Activated T-helper 9 cell treated with anti-CD3 and anti-CD28 coated beads, Interleukin-2, amount 50 U/mL, for 16 hours (primary cell): Measurements from ENCODE around the gene FADS6.

Experiments used
- DNase-seq: peaks from one replicate; pipeline ENCODE4 v3.0.0-alpha.2; 2020; ENCODE audit warnings: low read depth

The FADS6 gene

GRCh38 chr17:74853669-74854068 is 39.8 kb downstream of the FADS6 start:
- no peak for DNase-seq

DNA sequence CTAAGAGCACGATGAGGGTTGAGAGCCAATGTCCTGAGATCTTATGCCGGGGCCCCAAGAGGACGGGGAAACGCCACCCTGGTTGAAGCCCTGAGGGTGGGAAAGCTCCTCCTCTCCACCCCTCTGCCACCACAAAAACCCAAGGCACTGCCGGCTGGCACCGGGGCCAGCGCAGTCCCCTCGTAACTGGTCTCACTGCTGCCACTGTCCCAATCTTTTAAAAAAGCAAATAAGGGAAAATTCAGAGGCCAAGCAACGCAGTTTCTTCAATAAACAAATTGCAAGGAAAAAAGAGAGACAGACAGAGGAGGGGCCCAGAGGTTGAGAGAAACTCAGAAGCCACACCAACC is 40.4 kb downstream of the FADS6 start:
- DNase-seq: no peak

DNA sequence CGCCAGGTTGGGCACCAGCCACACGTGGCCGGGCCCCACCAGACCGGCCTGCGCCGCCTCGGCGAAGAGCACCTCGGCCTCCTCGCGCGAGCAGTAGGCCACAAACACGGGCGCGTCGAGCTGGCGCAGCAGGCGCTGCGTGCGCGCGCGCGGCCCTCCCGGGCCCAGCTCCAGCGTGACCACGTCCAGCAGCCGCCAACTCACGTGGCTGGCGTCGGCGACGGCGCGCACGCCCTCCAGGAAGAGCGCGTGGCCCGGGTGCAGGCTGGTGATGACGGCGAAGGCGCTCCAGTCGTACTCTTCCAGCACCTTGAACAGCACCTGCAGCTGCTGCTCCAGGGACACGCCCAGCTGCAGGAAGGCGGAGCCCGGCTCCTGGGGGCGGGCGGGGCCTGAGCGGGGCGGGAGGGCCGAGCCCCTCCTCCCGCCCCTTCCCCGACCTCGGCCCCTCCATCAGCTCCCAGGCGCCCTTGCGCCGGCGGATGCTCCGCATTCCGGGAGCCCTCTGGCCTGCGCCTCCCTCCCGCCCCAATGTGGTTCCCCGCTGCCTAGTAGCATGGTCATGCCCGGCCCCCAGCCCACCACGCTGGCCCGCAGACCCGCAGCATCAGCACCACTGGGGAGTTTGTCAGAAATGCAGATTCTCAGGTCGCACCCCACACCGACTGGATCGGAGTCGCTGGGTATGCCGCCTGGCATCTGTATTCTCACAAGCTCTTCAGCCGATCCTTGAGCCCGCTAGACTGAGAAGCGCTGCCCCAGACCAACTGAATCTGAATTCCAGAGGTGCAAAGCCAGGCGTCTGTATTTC is 41.0 kb downstream of the FADS6 start:
- peak; percentile 47 for DNase-seq

DNA sequence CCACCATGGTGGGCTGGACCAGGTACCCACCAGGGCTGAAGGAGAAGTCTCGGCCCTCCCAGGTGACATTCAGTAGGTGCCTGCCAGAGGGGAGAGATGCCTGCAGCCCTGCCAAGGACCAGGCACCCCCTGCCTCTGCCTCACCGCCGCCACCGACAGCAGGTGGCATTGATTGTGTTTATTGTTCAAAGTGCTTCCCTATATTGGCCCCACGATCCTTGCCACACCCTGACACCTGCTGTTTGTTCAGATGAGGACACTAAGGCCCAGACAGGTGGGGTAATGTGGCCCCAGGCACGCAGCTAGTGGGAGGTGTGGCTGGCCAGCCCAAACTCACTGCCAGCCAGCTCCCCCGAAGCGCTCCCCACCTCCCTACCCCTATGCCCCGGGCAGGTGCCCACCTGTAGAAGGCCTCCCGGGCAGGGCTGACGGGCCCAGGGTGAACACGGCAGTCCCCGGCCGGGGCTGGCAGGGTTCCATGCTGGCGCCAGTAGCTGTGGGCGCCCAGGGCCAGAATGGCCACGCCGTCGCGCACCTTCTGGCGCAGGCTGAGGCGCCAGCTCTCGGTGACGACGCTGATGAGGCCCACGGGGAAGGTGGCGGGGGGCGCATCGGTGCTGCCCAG is 41.7 kb downstream of the FADS6 start:
- DNase-seq: no peak

GRCh38 chr17:74850914-74851313 is 42.5 kb downstream of the FADS6 start:
- no peak for DNase-seq

DNA sequence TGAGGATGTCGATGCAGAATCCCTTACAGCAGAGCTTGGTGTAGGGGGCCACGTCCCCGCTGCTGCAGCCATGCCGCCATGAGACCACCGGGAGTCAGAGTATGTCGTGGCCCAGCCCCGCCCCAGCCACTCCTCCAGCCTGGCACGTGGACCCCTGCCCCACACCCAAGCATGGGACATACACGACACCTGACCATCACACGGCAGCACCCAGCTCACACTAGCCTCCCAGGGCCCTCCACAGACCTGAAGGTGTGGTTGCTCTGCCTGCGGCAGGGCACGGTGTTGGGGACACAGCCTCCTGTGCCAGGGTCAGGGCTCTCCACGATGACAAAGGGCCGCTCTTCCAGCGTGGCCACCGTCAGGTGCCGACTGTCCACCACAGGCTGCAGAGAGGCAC is 43.1 kb downstream of the FADS6 start:
- no peak for DNase-seq

GRCh38 chr17:74848656-74849399 is 44.6 kb downstream of the FADS6 start:
- DNase-seq: no peak

DNA sequence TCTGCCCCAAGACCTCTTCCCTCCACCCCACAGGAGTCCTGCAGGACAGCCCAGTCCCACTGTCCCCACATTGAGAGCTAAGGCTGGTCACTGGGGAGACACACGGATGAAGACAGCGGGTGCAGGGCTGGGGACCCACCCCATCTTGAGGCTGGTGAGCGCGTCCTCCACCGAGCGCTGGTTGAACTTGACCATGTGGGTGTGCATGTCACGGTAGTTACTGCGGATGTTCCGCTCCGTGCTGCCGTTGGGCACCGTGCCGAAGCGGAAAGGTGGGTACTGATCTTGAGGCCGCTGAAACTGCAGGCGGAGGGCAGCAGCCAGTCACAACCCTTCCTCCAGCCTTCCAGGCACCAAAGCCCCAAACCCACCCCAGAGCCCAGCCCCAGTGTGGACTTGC is 46.8 kb downstream of the FADS6 start:
- DNase-seq: no peak

- DNase-seq: no peak
Measured at GRCh38 chr17:74843352-74843627, 50.1 kb downstream of the FADS6 start.

DNA sequence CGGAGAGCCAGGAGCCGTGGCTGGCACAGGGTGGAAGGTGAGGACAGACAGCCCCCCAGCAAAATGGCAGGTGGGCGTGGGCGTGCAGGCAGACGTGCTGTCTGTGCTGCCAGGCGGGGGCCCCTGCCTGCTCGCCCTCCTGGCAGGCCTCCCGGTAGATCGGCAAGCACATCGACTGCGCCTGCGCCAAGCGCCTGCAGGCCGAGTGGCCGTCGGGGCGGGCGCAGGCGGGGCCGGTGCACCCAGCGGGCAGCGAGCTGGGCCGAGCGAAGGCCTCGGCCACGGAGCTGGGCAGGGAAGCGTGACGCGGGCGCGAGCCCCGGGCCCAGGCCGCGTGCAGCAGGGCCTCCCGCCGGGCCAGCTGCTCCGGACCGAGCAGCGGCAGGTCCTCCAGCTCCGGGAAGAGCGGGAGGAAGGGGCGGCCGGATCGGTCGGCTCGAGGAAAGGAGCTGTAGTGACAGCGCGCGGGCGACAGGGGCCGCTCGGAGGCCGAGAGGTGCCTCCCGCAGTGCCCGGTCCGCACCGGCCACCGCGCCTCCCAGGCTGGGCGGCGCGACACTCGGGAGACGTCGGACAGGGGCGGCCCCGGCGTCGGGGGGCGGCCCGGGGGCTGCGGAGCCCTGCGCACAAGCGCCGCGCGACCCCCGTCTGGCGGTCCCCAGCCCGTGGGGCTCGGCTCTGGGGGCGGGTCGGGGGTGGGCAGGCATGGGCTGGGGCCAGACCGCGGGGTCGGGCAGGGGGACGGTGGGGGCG is 50.7 kb downstream of the FADS6 start:
- DNase-seq: no peak

DNA sequence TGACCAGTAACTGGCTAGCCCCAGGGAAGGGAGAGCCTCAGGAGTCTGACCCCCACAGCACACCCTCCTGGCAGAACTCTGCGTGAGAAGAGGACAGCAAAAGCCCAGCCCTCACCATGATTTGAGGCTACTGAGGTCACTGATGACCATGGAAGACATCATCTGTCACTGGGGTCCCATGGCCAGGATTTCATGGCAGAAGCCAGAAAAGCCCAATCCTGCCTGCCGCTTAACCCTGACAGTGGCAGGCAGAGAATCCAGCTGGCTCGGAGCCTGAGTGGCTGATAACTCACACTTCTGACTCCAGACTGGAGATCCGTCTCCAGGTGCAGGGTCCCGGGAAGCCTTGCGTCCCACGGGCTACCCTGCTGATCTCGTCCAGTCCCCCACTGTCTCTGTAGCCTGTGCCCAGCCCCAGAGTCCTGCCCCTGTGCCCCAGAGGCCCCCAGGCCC is 51.3 kb downstream of the FADS6 start:
- DNase-seq: no peak

GRCh38 chr17:74840989-74841666 is 52.3 kb downstream of the FADS6 start:
- no peak for DNase-seq

- DNase-seq: no peak
Measured at GRCh38 chr17:74839990-74840852, 53.2 kb downstream of the FADS6 start.

- no peak for DNase-seq
Measured at GRCh38 chr17:74838274-74838673, 55.2 kb downstream of the FADS6 start.

GRCh38 chr17:74836691-74837467 is 56.6 kb downstream of the FADS6 start:
- no peak for DNase-seq

DNA sequence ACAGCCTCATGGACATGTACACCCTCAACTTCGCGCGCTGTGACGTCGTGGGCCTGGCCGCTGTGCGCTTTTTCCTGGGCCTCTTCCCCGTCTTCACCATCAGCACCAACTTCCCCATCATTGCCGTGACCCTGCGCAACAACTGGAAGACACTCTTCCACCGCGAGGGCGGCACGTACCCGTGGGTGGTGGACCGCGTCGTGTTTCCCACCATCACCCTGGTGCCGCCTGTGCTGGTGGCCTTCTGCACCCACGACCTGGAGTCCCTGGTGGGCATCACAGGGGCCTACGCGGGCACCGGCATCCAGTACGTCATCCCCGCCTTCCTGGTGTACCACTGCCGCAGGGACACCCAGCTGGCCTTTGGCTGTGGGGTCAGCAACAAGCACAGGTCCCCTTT is 57.2 kb downstream of the FADS6 start:
- no peak for DNase-seq

- DNase-seq: no peak
Measured at GRCh38 chr17:74833501-74834377, 59.7 kb downstream of the FADS6 start.

- DNase-seq: no peak
Measured at GRCh38 chr17:74832421-74832820, 61.0 kb downstream of the FADS6 start.

DNA sequence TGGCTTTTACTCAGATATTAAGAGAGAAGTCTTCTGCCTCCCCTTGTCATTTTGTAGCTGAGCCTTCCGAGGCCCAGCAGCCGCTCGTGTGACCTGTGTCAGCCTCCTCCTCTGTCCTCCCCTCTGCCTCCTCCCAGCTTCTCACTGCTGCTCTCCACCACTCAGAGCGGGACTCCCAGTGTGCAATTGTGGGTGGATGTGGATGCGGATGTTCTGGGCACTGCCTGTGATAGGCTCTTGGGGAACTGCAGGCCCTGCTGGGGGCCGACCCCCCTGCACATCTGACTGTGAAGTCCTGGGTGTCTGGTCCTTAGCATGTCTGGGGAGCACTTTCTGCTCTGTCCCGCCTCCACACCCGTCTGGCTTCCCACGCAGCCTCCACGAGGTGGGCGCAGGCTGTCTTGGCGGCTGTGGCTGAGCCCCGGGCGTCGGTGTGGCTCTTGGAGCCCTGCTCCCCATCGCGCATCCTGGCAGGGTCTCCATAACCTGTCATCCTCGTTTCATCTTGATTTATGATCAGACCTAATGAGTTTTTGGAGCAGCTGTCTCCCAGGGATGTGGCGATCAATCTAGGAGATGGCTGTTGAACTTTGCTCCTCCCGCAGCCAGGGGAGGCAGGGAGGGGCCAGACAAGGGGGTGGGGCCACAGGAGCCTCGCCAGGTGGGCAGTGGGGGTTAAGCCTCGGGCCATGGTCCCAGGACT is 61.8 kb downstream of the FADS6 start:
- no peak for DNase-seq
